GM18508 (cell line): Measurements from ENCODE around the gene PROK1.

Experiments used
- ATAC-seq: cut with Tn5 transposase; IDR thresholded peaks from one replicate; pipeline ENCODE4 v1.9.1; 2021; ENCODE audit warnings: moderate number of reproducible peaks; ENCODE audit not compliant: insufficient read depth, unreplicated experiment

PROK1 gene

GRCh38 chr1:110506541-110506940 is 55.6 kb downstream of the PROK1 start:
- no peak for ATAC-seq
